Measurements from ENCODE around the gene ADARB2. TPM values are rescaled to one million over a fixed set of nuclear protein-coding genes. Genes with fewer than 3 reads are reported as not detected.

ADARB2 gene
- total and polyA plus RNA-seq, 10 of the 15 experiments (the other 5 are each of a cell fraction or from before 2014, with no cell fraction given): 0.02 to 4.1 (median 0.76) TPM

- Histone ChIP-seq H3K9me3 (replicated peaks; ENCODE audit: control insufficient read depth, insufficient read depth, low read length) (peaks cover 1% of the 10 kb centered on the region; the same call in 2 of the 3 replicates), H3K27me3 (replicated peaks in 1 of 2; ENCODE audit: control insufficient read depth in 2 of 2, insufficient read depth in 2 of 2, low read length in 1 of 2) (no peaks in the 10 kb centered on the region), H4K20me1 (ENCODE audit: control insufficient read depth, insufficient read depth) (no peaks in the 10 kb centered on the region), H3K4me1 (ENCODE audit: control insufficient read depth, insufficient read depth, low read length) (peaks cover 8% of the 10 kb centered on the region), H3K36me3 (ENCODE audit: control insufficient read depth in 2 of 2, insufficient read depth in 2 of 2, low read length in 1 of 2) (no peaks in the 10 kb centered on the region), H3K27ac (ENCODE audit: control insufficient read depth, insufficient read depth) (no peak overlapping the region), H3K4me2 (ENCODE audit: control insufficient read depth, insufficient read depth) (no peak overlapping the region), H3K9ac (ENCODE audit: control insufficient read depth, insufficient read depth, low read length) (no peak overlapping the region), H2AFZ (ENCODE audit: control insufficient read depth, low read depth, low read length) (no peak overlapping the region), H3K79me2 (ENCODE audit: control insufficient read depth, insufficient read depth, low read length) (no peaks in the 10 kb centered on the region), H3K4me3 (no peak overlapping the region)
- TF ChIP-seq POLR2AphosphoS5 (IDR thresholded peaks at IDR 0.05; ENCODE audit: low read length) (no peak), GABPA (IDR thresholded peaks at IDR 0.05; ENCODE audit: low read depth) (no peak), IRF3 (IDR thresholded peaks at IDR 0.05) (no peak)
- ChIA-PET POLR2A (no interaction called here), CTCF (no interaction called here), SMC1A (ENCODE audit: uncharacterized antibody, unreplicated experiment) (no interaction called here), RAD21 (ENCODE audit: unreplicated experiment) (no interaction called here)
- no TSS peak for BruUV-seq (replicated peaks)
- FAIRE-seq (no peak), DNase-seq (ENCODE audit: low read depth, low spot score) (no peak), ATAC-seq (no peak)
- intact Hi-C loops (cut with micrococcal nuclease; ENCODE audit: unreplicated experiment) (loop anchor here (10.0 kb wide), 1 partner anchor 249 kb away; the partner anchor contains the start of gene ADARB2), in situ Hi-C loops (cut with MboI) (loop anchor here (5.0 kb wide), 1 partner anchor 48 kb away; no protein-coding TSS in a partner anchor)
- WGBS (ENCODE audit: insufficient coverage, insufficient replicate concordance, low lambda C conversion rate, missing lambda C conversion rate): 93% methylated on average over 12 of the region's 12 CpGs
Measured at GRCh38 chr10:1485357-1485756, 252.0 kb downstream of the ADARB2 start.

- H2AFZ ChIP-seq (ENCODE audit: control insufficient read depth, low read depth, low read length): no peak overlapping the region
- ChIA-PET SMC1A (ENCODE audit: uncharacterized antibody, unreplicated experiment) (interaction anchor here (0.9 to 2.0 kb wide), 4 partner anchors 16 to 58 kb away, joined by 3 to 8 read pairs (median 4); no protein-coding TSS in a partner anchor), RAD21 (ENCODE audit: unreplicated experiment) (no interaction called here), CTCF (interaction anchor here (1.0 to 2.3 kb wide), 2 partner anchors 28 to 63 kb away, joined by 3 to 12 read pairs; no protein-coding TSS in a partner anchor), POLR2A (interaction anchor here (1.1 to 1.3 kb wide), 4 partner anchors 9 to 164 kb away, joined by 3 read pairs; no protein-coding TSS in a partner anchor)
- BruUV-seq (replicated peaks): no TSS peak
- DNase-seq (ENCODE audit: low read depth, low spot score) (no peak), ATAC-seq (no peak), FAIRE-seq (no peak)
- intact Hi-C loops (cut with micrococcal nuclease; ENCODE audit: unreplicated experiment) (loop anchor here (10.0 kb wide), 1 partner anchor 251 kb away; the partner anchor contains the start of gene ADARB2), in situ Hi-C loops (cut with MboI) (no loop called here)
- no peak overlapping the region for H3K9ac ChIP-seq (ENCODE audit: control insufficient read depth, insufficient read depth, low read length)
- WGBS (ENCODE audit: insufficient coverage, insufficient replicate concordance, low lambda C conversion rate, missing lambda C conversion rate): 38% methylated on average over 7 of the region's 7 CpGs
- no peak overlapping the region for H3K4me2 ChIP-seq (ENCODE audit: control insufficient read depth, insufficient read depth)
- peaks cover 6% of the 10 kb centered on the region for H3K4me1 ChIP-seq (ENCODE audit: control insufficient read depth, insufficient read depth, low read length)
- no peaks in the 10 kb centered on the region for H3K36me3 ChIP-seq (ENCODE audit: control insufficient read depth in 2 of 2, insufficient read depth in 2 of 2, low read length in 1 of 2)
- H4K20me1 ChIP-seq (ENCODE audit: control insufficient read depth, insufficient read depth): no peaks in the 10 kb centered on the region
- H3K27ac ChIP-seq (ENCODE audit: control insufficient read depth, insufficient read depth): no peak overlapping the region
- TF ChIP-seq YBX1 (IDR thresholded peaks at IDR 0.05) (no peak), RCOR1 (conservative IDR thresholded peaks at IDR 0.05; ENCODE audit: low read depth, low read length) (no peak), E2F4 (IDR thresholded peaks at IDR 0.05; ENCODE audit: low read depth, low read length) (no peak)
- H3K4me3 ChIP-seq: no peak overlapping the region
- H3K79me2 ChIP-seq (ENCODE audit: control insufficient read depth, insufficient read depth, low read length): no peaks in the 10 kb centered on the region
- no peaks in the 10 kb centered on the region for H3K27me3 ChIP-seq (replicated peaks in 1 of 2; ENCODE audit: control insufficient read depth in 2 of 2, insufficient read depth in 2 of 2, low read length in 1 of 2)
- H3K9me3 ChIP-seq (replicated peaks; ENCODE audit: control insufficient read depth, insufficient read depth, low read length): peaks cover 1% of the 10 kb centered on the region; the same call in 2 of the 3 replicates
Measured at GRCh38 chr10:1483826-1484225, 253.5 kb downstream of the ADARB2 start.

All from GM12878 (cell line).